Measurements from ENCODE around the gene SPTSSA.
A peak's percentile ranks its signal among the peaks of the same experiment; 100 is the strongest.
"Not testable (repeated sequence)": the region's sequence is repeated elsewhere in the genome, so short reads cannot be mapped to it uniquely, and the experiment has no call there.

SPTSSA gene

DNA sequence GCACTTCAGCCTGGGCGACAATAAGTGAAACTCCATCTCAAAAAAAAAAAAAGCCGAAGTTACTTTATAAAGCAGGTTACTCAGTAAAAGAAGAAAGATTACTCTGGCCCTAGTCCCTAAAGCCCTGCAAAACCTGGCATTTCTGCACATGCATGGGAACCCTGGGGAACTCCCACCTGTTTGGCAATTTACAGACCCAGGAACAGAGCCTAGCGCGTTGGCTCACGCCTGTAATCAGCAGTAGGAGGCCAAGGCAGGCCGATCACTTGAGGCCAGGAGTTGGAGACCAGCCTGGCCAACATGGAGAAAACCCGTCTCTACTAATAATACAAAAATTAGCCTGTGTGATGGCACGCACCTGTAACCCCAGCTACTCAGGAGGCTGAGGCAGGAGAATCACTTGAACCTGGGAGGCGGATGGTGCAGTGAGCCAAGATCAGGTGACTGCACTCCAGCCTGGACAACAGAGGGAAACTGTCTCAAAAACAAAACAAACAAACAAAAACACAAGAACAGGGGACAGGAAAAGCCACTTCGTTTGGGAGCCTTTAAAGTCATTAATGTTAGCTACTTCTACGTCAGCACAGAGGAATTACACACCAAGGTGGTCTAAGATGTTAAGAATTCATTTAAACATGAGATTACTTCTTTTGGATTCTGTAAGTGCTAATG, 34.1 kb upstream of the SPTSSA start:
- H3K9me3 ChIP-seq (ENCODE audit: control insufficient read depth, insufficient read depth, low read length), result no peaks in the 10 kb centered on the region
- no peaks in the 10 kb centered on the region for H3K27me3 ChIP-seq (ENCODE audit: control insufficient read depth, insufficient read depth, low read length)
- peak overlapping the region; percentile 93 for H3K27ac ChIP-seq (ENCODE audit: low read depth, low read length)
- no peaks in the 10 kb centered on the region for H3K36me3 ChIP-seq (ENCODE audit: control insufficient read depth, insufficient read depth, low read length)
- peak overlapping the region; percentile 28; the same call in 1 of the 2 replicates for H3K4me3 ChIP-seq (ENCODE audit: low read depth, low read length)
- H3K4me1 ChIP-seq (ENCODE audit: control insufficient read depth, insufficient read depth, low read length), result peaks cover 16% of the 10 kb centered on the region
- H3K9ac ChIP-seq (ENCODE audit: low read depth, low read length), result no peak overlapping the region

DNA sequence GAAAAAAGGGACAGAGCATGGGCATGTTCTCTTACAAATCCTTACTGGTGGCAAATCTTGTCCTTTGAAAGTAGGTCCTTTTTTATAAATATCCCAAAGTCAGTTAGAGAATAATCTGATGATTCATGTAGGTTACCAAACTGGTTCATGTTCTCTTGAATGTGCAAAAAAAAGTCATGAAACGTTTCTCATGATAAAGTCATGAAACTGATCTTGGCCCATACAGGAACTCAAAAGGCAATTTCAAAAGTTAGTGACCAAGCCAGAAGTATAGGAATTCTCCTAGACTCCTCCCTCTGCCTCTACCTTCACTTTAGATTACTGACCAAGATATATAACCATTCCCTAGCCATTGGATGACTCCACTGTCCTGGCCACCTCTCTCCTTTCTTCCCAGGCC, 27.3 kb upstream of the SPTSSA start:
- Histone ChIP-seq H3K9me3 (ENCODE audit: control insufficient read depth, insufficient read depth, low read length) (no peaks in the 10 kb centered on the region), H3K9ac (ENCODE audit: low read depth, low read length) (no peak overlapping the region), H3K4me1 (ENCODE audit: control insufficient read depth, insufficient read depth, low read length) (no peaks in the 10 kb centered on the region), H3K27me3 (ENCODE audit: control insufficient read depth, insufficient read depth, low read length) (no peaks in the 10 kb centered on the region), H3K36me3 (ENCODE audit: control insufficient read depth, insufficient read depth, low read length) (no peaks in the 10 kb centered on the region), H3K4me3 (ENCODE audit: low read depth, low read length) (no peak overlapping the region), H3K27ac (ENCODE audit: low read depth, low read length) (no peak overlapping the region)

DNA sequence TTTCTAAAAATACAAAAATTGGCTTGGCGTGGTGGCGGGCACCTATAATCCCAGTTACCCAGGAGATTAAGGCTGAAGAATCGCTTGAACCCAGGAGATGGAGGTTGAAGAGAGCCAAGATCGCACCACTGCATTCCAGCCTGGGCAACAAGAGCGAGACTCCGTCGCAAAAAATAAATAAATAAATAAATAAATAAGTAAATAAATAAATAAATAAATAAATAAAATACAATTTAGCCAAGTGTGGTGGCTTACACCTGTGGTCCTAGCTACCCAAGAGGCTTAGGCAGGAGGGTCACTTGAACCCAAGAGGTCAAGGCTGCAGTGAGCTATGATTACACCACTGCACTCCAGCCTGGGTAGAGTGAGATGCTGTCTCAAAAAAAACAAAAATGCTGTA, 26.5 kb upstream of the SPTSSA start:
- Histone ChIP-seq H3K27me3 (ENCODE audit: control insufficient read depth, insufficient read depth, low read length) (no peaks in the 10 kb centered on the region), H3K27ac (ENCODE audit: low read depth, low read length) (no peak overlapping the region), H3K36me3 (ENCODE audit: control insufficient read depth, insufficient read depth, low read length) (no peaks in the 10 kb centered on the region), H3K9me3 (ENCODE audit: control insufficient read depth, insufficient read depth, low read length) (no peaks in the 10 kb centered on the region), H3K4me3 (ENCODE audit: low read depth, low read length) (no peak overlapping the region), H3K9ac (ENCODE audit: low read depth, low read length) (no peak overlapping the region), H3K4me1 (ENCODE audit: control insufficient read depth, insufficient read depth, low read length) (no peaks in the 10 kb centered on the region)

DNA sequence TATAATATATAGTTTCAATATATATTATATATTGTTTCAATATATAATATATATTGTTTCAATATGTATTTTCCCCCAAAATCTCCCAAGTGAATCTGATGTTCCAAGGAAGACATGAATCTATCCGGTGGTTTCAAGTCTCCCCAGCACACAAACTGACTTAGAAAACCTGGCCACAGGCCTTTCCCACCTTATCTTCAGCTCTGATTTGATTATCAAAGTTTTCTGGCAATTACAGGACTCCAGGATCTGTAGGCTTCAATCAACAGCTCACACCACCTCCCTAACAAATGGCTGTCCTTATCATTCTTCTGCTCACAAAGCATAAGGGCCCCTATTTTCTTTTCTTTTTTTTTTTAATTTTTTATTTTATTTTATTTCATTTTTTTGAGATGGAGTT, 22.7 kb upstream of the SPTSSA start:
- H3K27ac ChIP-seq (ENCODE audit: low read depth, low read length), result no peak overlapping the region
- H3K4me3 ChIP-seq (ENCODE audit: low read depth, low read length), result no peak overlapping the region
- H3K36me3 ChIP-seq (ENCODE audit: control insufficient read depth, insufficient read depth, low read length), result no peaks in the 10 kb centered on the region
- no peaks in the 10 kb centered on the region for H3K27me3 ChIP-seq (ENCODE audit: control insufficient read depth, insufficient read depth, low read length)
- H3K4me1 ChIP-seq (ENCODE audit: control insufficient read depth, insufficient read depth, low read length), result no peaks in the 10 kb centered on the region
- no peak overlapping the region for H3K9ac ChIP-seq (ENCODE audit: low read depth, low read length)
- H3K9me3 ChIP-seq (ENCODE audit: control insufficient read depth, insufficient read depth, low read length), result no peaks in the 10 kb centered on the region

DNA sequence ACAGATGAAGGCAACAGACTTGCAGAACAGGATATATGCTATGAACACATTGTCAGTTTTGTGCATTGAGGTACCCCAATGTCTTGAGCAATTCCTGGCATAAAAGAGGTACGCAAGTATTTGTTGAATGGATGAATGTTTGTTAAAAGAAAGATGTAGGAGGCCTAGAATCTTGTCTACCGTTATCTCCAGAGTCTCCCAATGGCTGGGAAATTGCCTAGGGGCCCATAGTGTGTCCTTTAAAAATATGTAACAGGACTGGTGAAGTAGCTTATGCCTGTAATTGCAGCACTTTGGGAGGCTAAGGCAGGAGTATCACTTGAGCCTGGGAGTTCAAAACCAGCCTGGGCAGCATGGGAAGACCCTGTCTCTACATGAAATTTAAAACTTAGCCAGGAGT, 20.4 kb upstream of the SPTSSA start:
- H3K9ac ChIP-seq (ENCODE audit: low read depth, low read length), result no peak overlapping the region
- H3K4me1 ChIP-seq (ENCODE audit: control insufficient read depth, insufficient read depth, low read length), result no peaks in the 10 kb centered on the region
- H3K4me3 ChIP-seq (ENCODE audit: low read depth, low read length), result no peak overlapping the region
- no peaks in the 10 kb centered on the region for H3K9me3 ChIP-seq (ENCODE audit: control insufficient read depth, insufficient read depth, low read length)
- H3K27ac ChIP-seq (ENCODE audit: low read depth, low read length), result no peak overlapping the region
- H3K27me3 ChIP-seq (ENCODE audit: control insufficient read depth, insufficient read depth, low read length), result no peaks in the 10 kb centered on the region
- H3K36me3 ChIP-seq (ENCODE audit: control insufficient read depth, insufficient read depth, low read length), result no peaks in the 10 kb centered on the region

DNA sequence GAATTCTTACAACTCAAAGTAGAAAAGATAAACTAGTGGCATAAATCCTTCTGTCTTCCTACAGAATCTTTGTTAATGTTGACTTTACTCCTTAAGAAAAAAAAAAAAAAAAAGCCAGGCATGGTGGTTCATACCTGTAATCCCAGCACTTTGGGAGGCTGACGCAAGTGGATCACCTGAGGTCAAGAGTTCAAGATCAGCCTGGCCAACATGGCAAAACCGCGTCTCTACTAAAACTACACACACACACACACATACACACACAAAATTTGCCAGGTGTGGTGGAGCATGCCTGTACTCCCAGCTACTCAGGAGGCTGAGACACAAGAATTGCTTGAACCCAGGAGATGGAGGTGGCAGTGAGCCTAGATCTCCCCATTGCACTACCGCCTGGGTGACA, 17.7 kb upstream of the SPTSSA start:
- Histone ChIP-seq H3K27ac (ENCODE audit: low read depth, low read length) (no peak overlapping the region), H3K4me1 (ENCODE audit: control insufficient read depth, insufficient read depth, low read length) (no peaks in the 10 kb centered on the region), H3K4me3 (ENCODE audit: low read depth, low read length) (no peak overlapping the region), H3K27me3 (ENCODE audit: control insufficient read depth, insufficient read depth, low read length) (no peaks in the 10 kb centered on the region), H3K9me3 (ENCODE audit: control insufficient read depth, insufficient read depth, low read length) (no peaks in the 10 kb centered on the region), H3K36me3 (ENCODE audit: control insufficient read depth, insufficient read depth, low read length) (no peaks in the 10 kb centered on the region), H3K9ac (ENCODE audit: low read depth, low read length) (no peak overlapping the region)

DNA sequence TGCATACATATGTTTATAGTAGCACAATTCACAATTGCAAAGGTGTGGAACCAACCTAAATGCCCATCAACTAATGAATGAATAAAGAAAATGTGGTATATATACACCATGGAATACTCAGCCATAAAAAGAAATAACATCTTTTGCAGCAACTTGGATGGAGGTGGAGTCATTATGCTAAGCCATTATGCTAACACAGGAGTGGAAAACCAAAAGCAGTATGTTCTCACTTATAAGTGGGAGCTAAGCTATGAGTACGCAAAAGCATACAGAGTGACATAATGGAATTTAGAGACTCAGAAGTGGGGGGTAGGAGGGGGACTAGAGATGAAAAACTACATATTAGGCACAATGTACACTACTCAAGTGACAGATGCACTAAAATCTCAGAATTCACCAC, 16.2 kb upstream of the SPTSSA start:
- Histone ChIP-seq H3K36me3 (ENCODE audit: control insufficient read depth, insufficient read depth, low read length) (no peaks in the 10 kb centered on the region), H3K4me1 (ENCODE audit: control insufficient read depth, insufficient read depth, low read length) (no peaks in the 10 kb centered on the region), H3K9ac (ENCODE audit: low read depth, low read length) (no peak overlapping the region), H3K4me3 (ENCODE audit: low read depth, low read length) (no peak overlapping the region), H3K9me3 (ENCODE audit: control insufficient read depth, insufficient read depth, low read length) (no peaks in the 10 kb centered on the region), H3K27ac (ENCODE audit: low read depth, low read length) (no peak overlapping the region), H3K27me3 (ENCODE audit: control insufficient read depth, insufficient read depth, low read length) (no peaks in the 10 kb centered on the region)

DNA sequence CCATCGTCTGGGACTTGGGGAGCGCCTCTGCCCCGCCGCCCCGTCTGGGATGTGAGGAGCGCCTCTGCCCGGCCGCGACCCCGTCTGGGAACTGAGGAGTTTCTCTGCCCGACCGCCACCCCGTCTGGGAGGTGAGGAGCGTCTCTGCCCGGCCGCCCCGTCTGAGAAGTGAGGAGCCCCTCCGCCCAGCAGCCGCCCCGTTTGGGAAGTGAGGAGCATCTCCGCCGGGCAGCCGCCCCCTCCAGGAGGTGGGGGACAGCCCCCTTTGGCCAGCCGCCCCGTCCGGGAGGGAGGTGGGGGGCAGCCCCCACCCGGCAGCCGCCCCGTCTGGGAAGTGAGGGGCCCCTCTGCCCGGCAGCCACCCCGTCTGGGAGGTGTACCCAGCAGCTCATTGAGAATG, 14.0 kb upstream of the SPTSSA start:
- H3K4me3 ChIP-seq (ENCODE audit: low read depth, low read length); H3K4me1 ChIP-seq (ENCODE audit: control insufficient read depth, insufficient read depth, low read length); H3K9me3 ChIP-seq (ENCODE audit: control insufficient read depth, insufficient read depth, low read length); H3K9ac ChIP-seq (ENCODE audit: low read depth, low read length); H3K27ac ChIP-seq (ENCODE audit: low read depth, low read length); H3K36me3 ChIP-seq (ENCODE audit: control insufficient read depth, insufficient read depth, low read length); H3K27me3 ChIP-seq (ENCODE audit: control insufficient read depth, insufficient read depth, low read length): not testable (repeated sequence)

DNA sequence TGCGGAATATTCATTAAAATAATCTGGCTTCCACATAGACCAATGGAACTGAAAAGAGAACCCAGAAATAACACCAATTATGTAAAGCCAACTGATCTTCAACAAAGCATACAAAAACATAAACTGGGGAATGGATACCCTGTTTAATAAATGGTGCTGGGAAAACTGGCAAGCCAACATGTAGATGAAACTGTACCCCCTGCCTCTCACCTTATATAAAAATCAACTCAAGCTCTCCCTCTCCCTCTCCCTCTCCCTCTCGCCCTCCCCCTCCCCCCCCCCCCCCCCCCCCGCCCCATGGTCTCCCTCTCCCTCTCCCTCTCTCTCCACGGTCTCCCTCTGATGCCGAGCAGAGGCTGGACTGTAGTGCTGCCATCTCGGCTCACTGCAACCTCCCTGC, 13.1 kb upstream of the SPTSSA start:
- Histone ChIP-seq H3K36me3 (ENCODE audit: control insufficient read depth, insufficient read depth, low read length) (no peaks in the 10 kb centered on the region), H3K4me1 (ENCODE audit: control insufficient read depth, insufficient read depth, low read length) (no peaks in the 10 kb centered on the region), H3K9ac (ENCODE audit: low read depth, low read length) (no peak overlapping the region), H3K27ac (ENCODE audit: low read depth, low read length) (no peak overlapping the region), H3K4me3 (ENCODE audit: low read depth, low read length) (no peak overlapping the region), H3K27me3 (ENCODE audit: control insufficient read depth, insufficient read depth, low read length) (no peaks in the 10 kb centered on the region), H3K9me3 (ENCODE audit: control insufficient read depth, insufficient read depth, low read length) (no peaks in the 10 kb centered on the region)

DNA sequence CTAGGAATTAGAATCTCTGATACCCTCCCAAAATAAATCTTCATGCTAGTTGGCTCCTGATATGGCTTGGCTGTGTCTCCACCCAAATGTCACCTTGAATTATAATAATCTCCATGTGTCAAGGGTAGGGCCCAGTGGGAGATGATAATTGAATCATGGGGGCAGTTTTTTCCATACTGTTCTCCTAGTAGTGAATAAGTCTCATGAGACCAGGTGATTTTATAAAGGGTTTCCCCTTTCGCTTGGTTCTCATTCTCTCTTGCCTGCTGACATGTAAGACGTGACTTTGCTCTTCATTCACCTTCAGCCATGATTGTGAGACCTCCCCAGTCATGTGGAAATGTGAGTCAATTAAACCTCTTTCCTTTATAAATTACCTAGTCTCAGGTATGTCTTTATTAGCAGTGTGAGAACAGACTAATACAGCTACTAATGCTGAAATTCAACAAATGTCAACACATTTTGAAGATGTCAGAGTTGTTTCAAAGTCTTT, 12.2 kb upstream of the SPTSSA start:
- H3K4me3 ChIP-seq (ENCODE audit: low read depth, low read length), result no peak overlapping the region
- H3K27me3 ChIP-seq (ENCODE audit: control insufficient read depth, insufficient read depth, low read length), result no peaks in the 10 kb centered on the region
- no peaks in the 10 kb centered on the region for H3K9me3 ChIP-seq (ENCODE audit: control insufficient read depth, insufficient read depth, low read length)
- H3K27ac ChIP-seq (ENCODE audit: low read depth, low read length), result no peak overlapping the region
- no peak overlapping the region for H3K9ac ChIP-seq (ENCODE audit: low read depth, low read length)
- H3K4me1 ChIP-seq (ENCODE audit: control insufficient read depth, insufficient read depth, low read length), result 0 out of 2 replicates have a peak, but pooled peaks cover 2% of the 10 kb centered on the region
- H3K36me3 ChIP-seq (ENCODE audit: control insufficient read depth, insufficient read depth, low read length), result no peaks in the 10 kb centered on the region

DNA sequence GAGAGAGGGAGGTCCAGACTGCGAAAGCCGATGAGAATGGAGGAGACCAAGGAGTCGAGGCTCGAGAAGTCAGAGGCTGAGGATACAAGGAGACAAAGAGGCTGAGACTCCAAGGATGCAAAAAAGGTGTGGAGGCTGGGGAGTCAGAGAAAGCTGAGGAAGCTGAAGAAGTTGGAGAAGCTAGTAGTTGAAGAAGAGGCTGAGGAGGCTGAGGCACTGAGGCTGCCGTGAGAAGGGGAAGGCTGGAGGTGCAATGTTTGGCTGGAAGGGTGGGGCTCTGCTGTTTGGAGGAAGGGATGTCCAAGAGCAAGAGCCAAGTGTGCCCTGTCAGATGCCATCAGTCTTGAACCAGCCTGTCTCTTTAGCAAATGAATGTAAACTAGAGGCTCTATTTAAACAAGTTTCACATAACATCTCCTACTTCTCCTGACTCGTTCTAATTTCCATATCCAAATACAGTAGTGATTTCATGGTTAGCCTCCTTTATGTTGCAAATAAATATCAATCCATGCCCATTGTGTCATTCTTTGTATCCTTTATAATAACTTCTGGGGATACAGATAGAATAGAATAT, 10.8 kb upstream of the SPTSSA start:
- peaks cover 6% of the 10 kb centered on the region; the same call in 1 of the 2 replicates for H3K4me1 ChIP-seq (ENCODE audit: control insufficient read depth, insufficient read depth, low read length)
- H3K27me3 ChIP-seq (ENCODE audit: control insufficient read depth, insufficient read depth, low read length), result no peaks in the 10 kb centered on the region
- H3K27ac ChIP-seq (ENCODE audit: low read depth, low read length), result no peak overlapping the region
- no peaks in the 10 kb centered on the region for H3K36me3 ChIP-seq (ENCODE audit: control insufficient read depth, insufficient read depth, low read length)
- H3K9ac ChIP-seq (ENCODE audit: low read depth, low read length), result no peak overlapping the region
- H3K4me3 ChIP-seq (ENCODE audit: low read depth, low read length), result no peak overlapping the region
- no peaks in the 10 kb centered on the region for H3K9me3 ChIP-seq (ENCODE audit: control insufficient read depth, insufficient read depth, low read length)
